ENCODE data around the gene MRPL21. TPM values are rescaled to one million over a fixed set of nuclear protein-coding genes. Genes with fewer than 3 reads are reported as not detected.
"Not testable (repeated sequence)": the region's sequence is repeated elsewhere in the genome, so short reads cannot be mapped to it uniquely, and the experiment has no call there.

The MRPL21 gene
- polyA plus RNA-seq, 4 donors, result 68.3 to 90.7 (median 73.2) TPM

GRCh38 chr11:68878022-68878421, 25.6 kb downstream of the MRPL21 start:
- no peak for DNase-seq (ENCODE audit: low read depth in 4 of 4, low spot score in 3 of 4)

- no peak for DNase-seq (ENCODE audit: low read depth in 4 of 4, low spot score in 3 of 4)
Measured at GRCh38 chr11:68872216-68873003, 31.2 kb downstream of the MRPL21 start.

DNA sequence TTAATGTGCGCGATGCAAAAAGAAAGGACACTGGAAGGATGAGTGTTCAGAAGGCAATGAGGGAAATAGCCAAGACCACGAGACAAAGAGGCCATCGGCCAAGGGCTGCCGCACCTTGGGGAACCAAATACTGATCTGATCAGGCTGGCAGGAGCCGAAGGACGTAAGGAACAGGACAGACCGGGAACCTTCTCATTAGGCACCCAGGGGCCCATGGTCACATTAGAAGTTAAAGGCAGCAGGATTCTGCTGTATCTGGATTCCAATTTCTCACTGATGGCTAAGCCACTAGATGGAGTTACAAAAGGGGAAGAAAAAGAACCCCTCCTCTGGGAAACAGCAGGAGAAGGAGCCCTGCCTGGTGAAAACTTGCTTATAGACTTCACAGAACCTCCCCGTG, 33.2 kb downstream of the MRPL21 start:
- no peak for DNase-seq (ENCODE audit: low read depth in 4 of 4, low spot score in 3 of 4)

GRCh38 chr11:68868221-68868835, 35.3 kb downstream of the MRPL21 start:
- DNase-seq (ENCODE audit: low read depth in 4 of 4, low spot score in 3 of 4), result no peak

- no peak for DNase-seq (ENCODE audit: low read depth in 4 of 4, low spot score in 3 of 4)
Measured at GRCh38 chr11:68867066-68867465, 36.6 kb downstream of the MRPL21 start.

- DNase-seq (ENCODE audit: low read depth in 4 of 4, low spot score in 3 of 4), result no peak
Measured at GRCh38 chr11:68865241-68865640, 38.4 kb downstream of the MRPL21 start.

DNA sequence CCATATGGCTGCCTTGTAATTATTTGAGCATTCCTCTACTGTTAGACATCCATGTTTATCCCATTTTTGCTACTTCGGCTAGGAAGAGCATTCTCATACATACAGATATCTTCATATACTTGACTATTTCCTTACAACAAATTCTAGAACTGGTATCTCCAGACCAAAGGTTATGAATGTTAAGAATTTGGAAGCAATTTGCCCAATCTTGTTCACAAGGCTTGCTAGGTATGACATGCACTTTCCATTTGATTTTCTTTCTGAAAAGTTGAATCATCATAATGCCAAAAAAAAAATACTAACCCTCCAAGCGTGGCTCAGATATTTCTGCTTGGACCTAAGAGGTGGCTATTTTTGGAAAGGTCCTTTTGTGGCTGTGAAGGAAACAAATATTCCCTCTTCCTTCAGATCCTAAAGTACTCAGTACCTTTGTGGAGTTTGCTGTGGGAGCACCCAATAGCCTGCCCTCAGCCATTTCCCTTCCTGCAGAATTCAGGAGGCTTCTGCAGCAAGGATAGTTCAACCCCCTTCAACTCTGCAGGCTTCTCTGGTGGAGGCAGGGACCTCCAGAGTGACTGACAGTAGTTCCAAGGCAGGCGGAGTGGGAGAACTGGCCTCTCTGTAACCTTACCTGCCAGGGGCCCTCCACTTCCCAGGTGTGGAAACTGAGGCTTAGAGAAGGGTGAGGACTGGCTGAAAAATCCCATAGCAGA, 39.9 kb downstream of the MRPL21 start:
- DNase-seq (ENCODE audit: low read depth in 4 of 4, low spot score in 3 of 4), result no peak

DNA sequence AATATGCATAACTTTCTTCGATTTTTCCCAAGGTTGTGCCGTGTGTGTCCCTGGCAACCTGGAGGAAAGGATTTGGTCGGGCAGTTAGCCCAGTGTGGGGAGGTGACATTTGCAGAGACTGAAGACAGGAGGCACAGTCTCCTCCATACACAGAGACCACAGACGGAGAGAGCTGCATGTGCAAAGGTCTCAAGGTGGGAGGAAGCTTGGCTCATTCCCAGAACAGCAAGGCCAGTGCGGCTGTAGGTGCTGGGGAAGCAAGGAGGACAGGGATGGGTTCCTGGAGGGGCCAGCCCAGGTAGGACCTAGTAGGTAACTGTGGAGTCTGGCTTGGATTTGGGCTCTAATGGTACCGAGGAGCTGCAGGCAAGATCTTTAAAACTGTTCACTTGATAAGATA, 41.2 kb downstream of the MRPL21 start:
- no peak for DNase-seq (ENCODE audit: low read depth in 4 of 4, low spot score in 3 of 4)

- no peak for DNase-seq (ENCODE audit: low read depth in 4 of 4, low spot score in 3 of 4)
Measured at GRCh38 chr11:68859123-68859522, 44.5 kb downstream of the MRPL21 start.

DNA sequence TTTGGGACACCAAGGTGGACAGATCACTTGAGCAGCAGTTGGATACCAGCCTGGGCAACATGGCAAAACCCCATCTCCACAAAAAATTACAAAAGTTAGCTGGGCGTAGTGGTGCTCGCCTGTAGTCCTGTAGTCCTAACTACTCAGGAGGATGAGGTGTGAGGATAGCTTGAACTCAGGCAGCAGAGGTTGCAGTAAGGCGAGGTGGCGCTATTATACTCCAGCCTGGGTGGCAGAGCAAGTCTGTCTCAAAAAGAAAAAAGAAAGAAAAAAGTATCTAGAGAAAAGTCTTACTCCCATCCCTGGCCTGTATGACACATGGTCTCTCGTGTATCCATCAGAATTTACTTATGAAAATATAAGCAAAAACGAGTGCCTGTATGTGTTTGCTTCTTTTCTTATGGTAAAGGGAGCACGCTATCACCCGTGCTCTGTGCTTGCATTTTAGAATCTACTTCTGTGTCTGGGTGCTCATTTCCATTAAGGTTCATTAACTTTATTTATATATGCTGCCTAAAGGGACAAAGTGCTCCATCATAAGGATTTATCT, 46.5 kb downstream of the MRPL21 start:
- no peak for DNase-seq (ENCODE audit: low read depth in 4 of 4, low spot score in 3 of 4)

- DNase-seq (ENCODE audit: low read depth in 4 of 4, low spot score in 3 of 4), result not testable (repeated sequence)
Measured at GRCh38 chr11:68856425-68857030, 47.1 kb downstream of the MRPL21 start.

- no peak for DNase-seq (ENCODE audit: low read depth in 4 of 4, low spot score in 3 of 4)
Measured at GRCh38 chr11:68855205-68855981, 48.2 kb downstream of the MRPL21 start.

- no peak for DNase-seq (ENCODE audit: low read depth in 4 of 4, low spot score in 3 of 4)
Measured at GRCh38 chr11:68854273-68854958, 49.2 kb downstream of the MRPL21 start.

DNA sequence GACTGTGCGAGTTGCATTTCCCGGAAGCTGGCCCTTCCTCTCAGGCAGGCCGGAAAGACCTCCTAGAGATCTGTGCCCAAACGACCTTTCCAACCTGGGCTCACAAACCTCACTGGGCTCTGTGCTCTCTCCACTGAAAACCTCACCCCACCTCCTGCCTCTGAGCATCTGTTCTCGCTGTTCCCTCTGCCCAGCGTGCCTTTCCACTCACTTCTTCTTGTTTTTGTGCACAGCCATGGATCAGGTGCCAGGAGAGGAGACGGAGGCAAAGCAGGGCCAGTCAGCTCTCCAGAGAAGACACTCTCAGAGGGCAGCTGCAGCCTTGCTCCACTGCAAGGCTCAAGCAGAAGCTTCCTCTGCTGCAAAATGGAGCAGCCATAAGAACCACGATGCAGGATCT, 51.0 kb downstream of the MRPL21 start:
- no peak for DNase-seq (ENCODE audit: low read depth in 4 of 4, low spot score in 3 of 4)

- DNase-seq (ENCODE audit: low read depth in 4 of 4, low spot score in 3 of 4), result no peak
Measured at GRCh38 chr11:68848429-68848828, 55.2 kb downstream of the MRPL21 start.

- DNase-seq (ENCODE audit: low read depth in 4 of 4, low spot score in 3 of 4), result no peak
Measured at GRCh38 chr11:68847395-68847794, 56.2 kb downstream of the MRPL21 start.

DNA sequence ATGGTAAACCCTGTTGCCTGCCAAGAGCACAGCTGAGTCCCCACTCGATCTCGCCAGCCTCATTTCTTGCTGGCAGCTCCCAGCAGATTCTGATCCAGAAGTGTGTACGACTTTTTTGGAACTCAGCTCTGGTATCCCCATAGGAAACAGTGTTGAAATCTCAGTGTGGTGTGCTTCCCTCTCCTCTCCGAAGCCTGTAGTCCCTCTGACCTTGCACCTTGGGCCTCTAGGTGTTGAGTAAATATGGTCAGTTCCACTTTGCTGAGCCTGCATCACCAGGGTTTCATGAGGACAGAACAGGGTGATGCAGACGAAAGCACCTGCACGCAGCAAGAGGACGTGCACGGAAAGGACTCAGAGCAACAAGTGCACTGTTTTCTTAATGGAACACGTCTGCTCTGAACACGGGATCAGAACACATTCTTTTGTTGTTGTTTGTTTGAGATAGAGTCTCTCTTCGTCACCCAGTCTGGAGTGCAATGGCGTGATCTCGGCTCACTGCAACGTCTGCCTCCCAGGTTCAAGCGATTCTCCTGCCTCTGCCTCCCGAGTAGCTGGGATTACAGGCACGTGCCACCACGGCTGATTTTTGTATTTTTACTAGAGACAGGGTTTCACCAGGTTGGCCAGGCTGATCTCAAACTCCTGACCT, 58.2 kb downstream of the MRPL21 start:
- DNase-seq (ENCODE audit: low read depth in 4 of 4, low spot score in 3 of 4), result no peak

GRCh38 chr11:68844801-68845200, 58.8 kb downstream of the MRPL21 start:
- no peak for DNase-seq (ENCODE audit: low read depth in 4 of 4, low spot score in 3 of 4)

DNA sequence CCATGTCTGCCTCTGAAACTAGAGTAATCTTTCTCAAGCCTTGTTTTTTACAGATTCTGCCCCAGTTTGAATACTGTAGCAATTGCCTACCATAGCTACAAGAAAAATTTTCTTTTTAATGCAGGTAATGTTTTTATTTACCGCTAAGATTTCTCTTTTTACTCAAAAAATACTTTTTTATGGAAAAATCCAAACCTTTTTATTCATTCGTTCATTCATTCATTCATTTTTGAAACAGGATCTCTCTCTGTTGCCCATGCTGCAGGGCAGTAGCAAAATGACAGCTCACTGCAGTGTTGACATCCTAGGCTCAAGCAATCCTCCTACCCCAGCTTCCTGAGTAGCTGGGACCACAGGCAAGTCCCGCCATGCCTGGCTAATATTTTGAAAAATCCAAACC, 59.3 kb downstream of the MRPL21 start:
- DNase-seq (ENCODE audit: low read depth in 4 of 4, low spot score in 3 of 4), result no peak
